HFF-Myc (cell line): ENCODE measurements around the gene PLK2.

Experiments used
- DNase-seq: peaks from one replicate; pipeline ENCODE4 v3.0.0-alpha.2; 2011; ENCODE audit warnings: low read depth; ENCODE audit errors: extremely low read depth
- H3K4me3 ChIP-seq: replicated peaks from 2 replicates; pipeline ENCODE4 v1.5.1; 2011; ENCODE audit warnings: low read depth, mild to moderate bottlenecking, control low read depth, low read length
- CTCF ChIP-seq: IDR thresholded peaks from 2 replicates; pipeline ENCODE4 v1.5.1; 2012; ENCODE audit warnings: mild to moderate bottlenecking, low read depth, low read length, control low read depth; ENCODE audit errors: missing control alignments

PLK2 gene

DNA sequence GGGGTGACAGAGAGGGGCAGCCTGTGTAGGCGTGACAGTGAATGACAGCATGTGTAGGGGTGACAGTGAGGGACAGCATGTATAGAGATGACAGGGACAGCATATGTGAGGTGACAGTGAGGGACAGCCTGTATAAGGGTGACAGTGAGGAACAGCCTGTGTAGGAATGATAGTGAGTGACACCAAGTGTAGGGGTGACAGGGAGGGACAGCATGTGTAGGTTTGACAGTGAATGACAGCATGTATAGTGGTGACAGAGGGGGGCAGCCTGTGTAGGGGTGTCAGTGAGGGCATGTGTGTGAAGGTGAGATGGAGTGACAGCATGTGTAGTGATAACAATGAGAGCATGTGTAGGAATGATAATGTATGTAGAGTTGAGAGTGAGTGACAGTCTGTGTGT lies 22.6 kb upstream of the PLK2 start:
- no peak for DNase-seq
- no peak for TF ChIP-seq CTCF
- no peak overlapping the region for H3K4me3 ChIP-seq

DNA sequence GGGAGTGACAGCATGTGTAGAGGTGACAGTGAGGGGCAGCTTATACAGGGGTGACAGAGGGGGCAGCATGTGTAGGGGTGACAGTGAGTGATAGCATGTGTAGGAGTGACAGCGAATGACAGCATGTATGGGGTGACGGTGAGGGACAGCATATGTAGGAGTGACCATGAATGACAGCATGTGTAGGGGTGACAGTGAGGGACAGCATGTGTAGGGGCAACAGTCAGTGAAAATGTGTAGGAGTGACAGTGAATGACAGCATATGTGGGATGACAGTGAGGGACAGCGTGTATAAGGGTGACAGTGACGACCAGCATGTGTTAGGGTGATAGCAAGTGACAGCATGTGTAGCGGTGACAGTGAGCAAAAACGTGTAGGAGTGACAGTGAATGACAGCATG lies 21.9 kb upstream of the PLK2 start:
- no peak for TF ChIP-seq CTCF
- H3K4me3 ChIP-seq = no peak overlapping the region
- no peak for DNase-seq

DNA sequence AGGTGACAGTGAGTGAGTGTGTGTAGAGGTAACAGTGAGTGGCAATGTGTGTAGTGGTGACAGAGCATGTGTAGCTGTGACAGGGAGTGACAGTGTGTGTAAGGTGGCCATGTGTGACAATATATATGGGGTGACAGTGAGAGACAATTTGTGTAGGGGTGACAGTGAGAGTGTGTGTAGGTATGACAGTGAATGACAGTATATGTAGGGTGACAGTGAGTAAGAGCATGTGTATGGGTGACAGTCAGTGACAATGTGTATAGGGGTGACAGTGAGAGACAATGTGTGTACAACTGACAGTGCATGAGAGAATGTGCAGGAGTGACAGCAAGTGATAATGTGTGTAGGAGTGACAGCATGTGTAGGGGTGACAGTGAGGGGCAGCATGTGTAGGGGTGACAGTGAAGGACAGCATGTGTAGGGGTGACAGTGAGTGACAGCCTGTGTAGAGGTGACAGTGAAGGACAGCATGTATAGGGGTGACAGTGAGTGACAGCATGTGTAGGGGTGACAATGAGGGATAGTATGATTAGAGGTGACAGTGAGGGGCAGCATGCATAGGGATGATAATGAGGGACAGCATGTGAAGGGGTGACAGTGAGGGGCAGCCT lies 21.3 kb upstream of the PLK2 start:
- no peak for DNase-seq
- no peak for TF ChIP-seq CTCF

DNA sequence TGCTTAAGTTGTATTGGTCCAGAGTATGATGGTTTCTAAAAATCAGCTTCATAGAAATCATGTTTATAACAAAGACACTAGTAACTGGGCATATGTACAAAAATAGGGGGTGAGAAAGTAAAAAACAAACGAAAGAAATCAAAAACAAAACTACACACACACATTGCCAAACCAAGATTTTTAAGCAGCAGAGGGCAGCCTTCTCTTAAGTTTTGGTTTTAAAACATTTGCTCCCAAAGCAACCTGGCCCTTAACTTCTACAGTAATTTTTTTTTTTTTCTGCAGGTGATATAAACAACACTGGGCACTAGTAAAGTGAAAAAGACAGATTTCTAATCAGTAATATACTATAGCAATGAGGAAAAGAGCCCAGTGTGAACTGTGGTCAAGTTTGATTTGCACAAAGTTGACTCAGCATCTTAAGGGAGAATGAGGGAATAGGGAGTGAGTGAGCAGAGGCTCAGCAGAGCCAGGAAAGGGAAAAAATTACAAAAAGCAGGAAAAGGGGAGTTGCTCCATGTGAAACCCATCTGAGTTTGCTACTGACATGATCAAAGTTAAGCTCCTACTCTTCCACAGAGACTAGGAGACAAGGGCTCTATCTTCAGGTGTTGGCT lies 18.0 kb upstream of the PLK2 start:
- DNase-seq = no peak
- no peak overlapping the region for H3K4me3 ChIP-seq
- no peak for TF ChIP-seq CTCF

More for the DNA sequence above, 21.3 kb upstream of the PLK2 start:
- no peak overlapping the region for H3K4me3 ChIP-seq

DNA sequence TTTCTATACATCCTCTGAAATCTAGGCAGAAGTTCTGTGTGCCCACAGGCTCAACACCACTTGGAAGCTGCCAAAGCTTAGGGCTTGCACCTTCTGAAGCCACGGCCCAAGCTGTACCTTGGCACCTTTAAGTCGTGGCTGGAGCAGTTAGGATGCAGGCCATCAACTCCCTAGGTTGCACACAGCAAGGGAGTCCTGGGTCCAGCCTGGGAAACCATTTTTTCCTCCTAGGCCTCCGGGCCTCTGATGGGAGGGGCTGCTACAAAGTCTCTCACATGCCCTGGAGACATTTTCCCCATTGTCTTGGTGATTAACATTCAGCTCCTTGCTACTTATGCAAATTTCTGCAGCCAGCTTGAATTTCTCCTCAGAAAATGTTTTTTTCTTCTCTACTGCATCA lies 15.5 kb upstream of the PLK2 start:
- H3K4me3 ChIP-seq = no peak overlapping the region
- DNase-seq = no peak
- no peak for TF ChIP-seq CTCF

DNA sequence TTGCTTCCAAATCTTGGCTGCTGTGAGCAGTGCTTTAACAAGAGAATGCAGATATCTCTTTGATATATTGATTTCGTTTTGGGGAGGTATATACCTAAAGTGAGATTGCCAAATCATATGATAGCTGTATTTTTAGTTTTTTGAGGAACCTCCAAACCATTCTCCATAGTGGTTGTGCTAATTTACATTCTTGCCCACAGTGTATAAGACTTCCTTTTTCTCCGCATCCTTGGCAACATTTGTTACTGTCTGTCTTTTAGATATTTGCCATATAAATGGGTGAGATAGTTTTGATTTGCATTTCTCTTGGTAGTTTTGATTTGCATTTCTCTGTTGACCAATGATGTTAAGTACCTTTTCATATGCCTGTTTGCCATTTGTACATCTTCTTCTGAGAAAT lies 10.0 kb upstream of the PLK2 start:
- no peak for TF ChIP-seq CTCF
- no peak overlapping the region for H3K4me3 ChIP-seq
- no peak for DNase-seq

DNA sequence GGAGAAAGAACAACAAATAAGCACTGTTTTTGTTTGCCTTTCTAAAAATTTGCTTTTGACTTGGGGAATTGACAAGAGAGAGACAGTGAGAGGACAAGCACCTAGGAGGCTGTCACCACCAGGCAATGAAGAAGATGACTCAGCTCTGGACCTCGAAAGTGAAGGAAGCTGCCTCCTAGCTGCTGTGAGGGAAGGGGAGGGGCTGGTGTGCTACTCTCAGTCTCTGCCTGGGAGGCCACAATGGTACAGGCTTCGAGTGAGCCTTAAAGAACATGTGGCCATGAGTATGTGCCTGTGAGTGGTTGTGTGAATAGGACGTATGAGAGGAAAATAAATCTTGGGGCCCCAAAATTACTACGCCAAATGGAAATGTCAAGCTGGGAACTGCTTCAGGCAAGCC lies 7.1 kb upstream of the PLK2 start:
- no peak for DNase-seq
- no peak overlapping the region for H3K4me3 ChIP-seq
- no peak for TF ChIP-seq CTCF
